ENCODE results near the gene SKIL. TPM values are rescaled to one million over a fixed set of nuclear protein-coding genes. Genes with fewer than 3 reads are reported as not detected.

SKIL gene
- total RNA-seq, 1 experiment from 2014 or later, result 34.7 TPM

DNA sequence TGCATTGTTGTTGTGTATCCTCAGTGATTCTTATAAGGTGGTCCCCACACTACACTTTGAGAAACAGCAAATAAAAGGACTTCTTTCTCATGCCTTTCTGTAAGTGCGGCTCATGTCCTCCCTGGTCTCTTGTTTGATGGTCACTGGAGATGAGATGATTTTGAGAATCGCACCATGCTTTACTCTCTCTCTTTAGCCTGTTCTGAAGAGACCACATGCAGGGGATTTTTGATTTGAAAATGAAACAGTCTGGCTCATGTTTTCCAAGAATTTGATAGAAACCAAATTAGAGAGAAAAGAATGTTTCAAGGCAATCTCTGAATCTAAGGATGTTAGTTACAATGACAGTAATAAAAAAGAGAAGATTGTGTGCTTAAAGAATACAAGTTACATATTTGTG lies 79.2 kb downstream of the SKIL start:
- DNase-seq (ENCODE audit: unreplicated experiment), result no peak
- H3K36me3 Mint-ChIP-seq (ENCODE audit: insufficient read depth, unreplicated experiment), result peaks cover 7% of the 10 kb centered on the region
- no peaks in the 10 kb centered on the region for H3K9me3 Mint-ChIP-seq (ENCODE audit: unreplicated experiment)
- TF ChIP-seq, protein P1, sequence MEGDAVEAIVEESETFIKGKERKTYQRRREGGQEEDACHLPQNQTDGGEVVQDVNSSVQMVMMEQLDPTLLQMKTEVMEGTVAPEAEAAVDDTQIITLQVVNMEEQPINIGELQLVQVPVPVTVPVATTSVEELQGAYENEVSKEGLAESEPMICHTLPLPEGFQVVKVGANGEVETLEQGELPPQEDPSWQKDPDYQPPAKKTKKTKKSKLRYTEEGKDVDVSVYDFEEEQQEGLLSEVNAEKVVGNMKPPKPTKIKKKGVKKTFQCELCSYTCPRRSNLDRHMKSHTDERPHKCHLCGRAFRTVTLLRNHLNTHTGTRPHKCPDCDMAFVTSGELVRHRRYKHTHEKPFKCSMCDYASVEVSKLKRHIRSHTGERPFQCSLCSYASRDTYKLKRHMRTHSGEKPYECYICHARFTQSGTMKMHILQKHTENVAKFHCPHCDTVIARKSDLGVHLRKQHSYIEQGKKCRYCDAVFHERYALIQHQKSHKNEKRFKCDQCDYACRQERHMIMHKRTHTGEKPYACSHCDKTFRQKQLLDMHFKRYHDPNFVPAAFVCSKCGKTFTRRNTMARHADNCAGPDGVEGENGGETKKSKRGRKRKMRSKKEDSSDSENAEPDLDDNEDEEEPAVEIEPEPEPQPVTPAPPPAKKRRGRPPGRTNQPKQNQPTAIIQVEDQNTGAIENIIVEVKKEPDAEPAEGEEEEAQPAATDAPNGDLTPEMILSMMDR (IDR thresholded peaks at IDR 0.05; ENCODE audit: unreplicated experiment), result no peak
- no peak overlapping the region for H3K27ac Mint-ChIP-seq (ENCODE audit: low read depth, unreplicated experiment)
- no peak overlapping the region for H3K4me3 Mint-ChIP-seq (ENCODE audit: unreplicated experiment)
- ChIA-PET CTCF (no interaction called here), POLR2A (no interaction called here)
- H3K4me1 Mint-ChIP-seq (ENCODE audit: insufficient read depth, unreplicated experiment), result peaks cover 11% of the 10 kb centered on the region
- BruUV-seq (replicated peaks), result no TSS peak
- no peaks in the 10 kb centered on the region for H3K27me3 Mint-ChIP-seq (ENCODE audit: insufficient read depth, unreplicated experiment)
- intact Hi-C loops (cut with micrococcal nuclease), result no loop called here

DNA sequence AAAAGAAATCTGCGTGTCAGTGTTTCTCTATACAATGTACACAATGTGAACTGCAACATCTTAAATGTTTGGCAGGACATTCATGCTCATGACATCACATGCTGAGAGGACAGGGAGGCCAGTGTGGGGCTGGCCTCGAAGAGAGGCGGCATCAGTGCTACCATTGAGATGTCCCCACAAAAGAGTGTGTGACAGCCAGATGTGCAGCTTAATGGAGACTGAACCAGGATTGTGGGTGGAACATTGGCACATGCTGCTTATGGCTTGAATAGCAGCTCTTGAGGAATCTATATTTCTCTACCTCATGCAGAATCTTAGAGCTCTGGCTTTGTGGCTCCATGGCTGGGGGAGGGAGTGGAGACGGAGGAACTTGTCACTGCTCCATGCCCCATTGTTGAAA lies 79.7 kb downstream of the SKIL start:
- ChIA-PET POLR2A (interaction anchor here (0.8 kb wide), 1 partner anchor 42 kb away, joined by 3 read pairs; no protein-coding TSS in a partner anchor), CTCF (interaction anchor here (0.7 kb wide), 1 partner anchor 59 kb away, joined by 5 read pairs; no protein-coding TSS in a partner anchor)
- TF ChIP-seq, protein P1 (IDR thresholded peaks at IDR 0.05; ENCODE audit: unreplicated experiment), result no peak
- no peak for DNase-seq (ENCODE audit: unreplicated experiment)
- intact Hi-C loops (cut with micrococcal nuclease), result no loop called here
- no peak overlapping the region for H3K27ac Mint-ChIP-seq (ENCODE audit: low read depth, unreplicated experiment)
- no peaks in the 10 kb centered on the region for H3K27me3 Mint-ChIP-seq (ENCODE audit: insufficient read depth, unreplicated experiment)
- no peaks in the 10 kb centered on the region for H3K9me3 Mint-ChIP-seq (ENCODE audit: unreplicated experiment)
- no TSS peak for BruUV-seq (replicated peaks)
- H3K4me3 Mint-ChIP-seq (ENCODE audit: unreplicated experiment), result no peak overlapping the region
- H3K4me1 Mint-ChIP-seq (ENCODE audit: insufficient read depth, unreplicated experiment), result peaks cover 11% of the 10 kb centered on the region
- H3K36me3 Mint-ChIP-seq (ENCODE audit: insufficient read depth, unreplicated experiment), result peaks cover 3% of the 10 kb centered on the region

DNA sequence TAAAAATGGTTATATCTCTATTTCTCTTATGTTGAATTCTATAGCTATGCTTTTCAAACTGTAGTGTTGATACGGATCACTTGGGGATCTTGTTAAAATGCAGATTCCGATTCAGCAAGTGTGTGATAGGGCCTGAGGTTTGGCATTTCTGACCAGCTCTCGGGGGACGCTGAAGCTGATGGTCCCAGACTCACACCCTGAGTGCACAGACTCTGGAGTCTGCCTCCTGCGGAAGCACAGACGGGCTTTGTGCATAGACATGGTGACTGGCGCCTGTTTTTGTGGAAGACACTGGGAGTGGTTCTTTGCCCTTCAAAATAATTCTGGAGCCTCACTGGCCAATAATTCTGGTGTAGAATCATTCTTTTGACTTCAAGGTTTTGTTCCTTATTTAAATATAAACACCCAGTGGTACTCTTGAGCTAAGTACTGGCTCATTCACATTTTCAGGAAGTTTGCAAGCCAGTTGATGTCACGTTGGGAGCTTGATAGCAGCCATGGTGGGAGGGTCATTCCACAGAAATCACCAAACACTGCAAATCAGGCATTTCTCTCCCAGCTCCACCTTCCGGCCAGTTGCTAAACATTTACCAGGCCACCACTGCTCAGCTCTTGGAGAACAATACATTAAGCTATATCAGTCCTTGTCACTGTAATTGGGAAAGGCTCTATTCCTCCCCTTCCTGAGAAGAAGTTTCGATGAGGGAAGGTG lies 80.3 kb downstream of the SKIL start:
- POLR2A ChIA-PET, result interaction anchor here (0.8 kb wide), 1 partner anchor 43 kb away, joined by 3 read pairs; no protein-coding TSS in a partner anchor
- Mint-ChIP-seq H3K36me3 (ENCODE audit: insufficient read depth, unreplicated experiment) (no peaks in the 10 kb centered on the region), H3K27ac (ENCODE audit: low read depth, unreplicated experiment) (no peak overlapping the region), H3K4me1 (ENCODE audit: insufficient read depth, unreplicated experiment) (peaks cover 11% of the 10 kb centered on the region), H3K27me3 (ENCODE audit: insufficient read depth, unreplicated experiment) (no peaks in the 10 kb centered on the region), H3K9me3 (ENCODE audit: unreplicated experiment) (no peaks in the 10 kb centered on the region), H3K4me3 (ENCODE audit: unreplicated experiment) (no peak overlapping the region)
- no peak for DNase-seq (ENCODE audit: unreplicated experiment)
- intact Hi-C loops (cut with micrococcal nuclease), result no loop called here
- no TSS peak for BruUV-seq (replicated peaks)
- CTCF ChIA-PET, result interaction anchor here (0.7 to 2.0 kb wide), 3 partner anchors 20 to 58 kb away, joined by 5 to 11 read pairs (median 5); no protein-coding TSS in a partner anchor
- TF ChIP-seq, protein P1 (IDR thresholded peaks at IDR 0.05; ENCODE audit: unreplicated experiment), result no peak

DNA sequence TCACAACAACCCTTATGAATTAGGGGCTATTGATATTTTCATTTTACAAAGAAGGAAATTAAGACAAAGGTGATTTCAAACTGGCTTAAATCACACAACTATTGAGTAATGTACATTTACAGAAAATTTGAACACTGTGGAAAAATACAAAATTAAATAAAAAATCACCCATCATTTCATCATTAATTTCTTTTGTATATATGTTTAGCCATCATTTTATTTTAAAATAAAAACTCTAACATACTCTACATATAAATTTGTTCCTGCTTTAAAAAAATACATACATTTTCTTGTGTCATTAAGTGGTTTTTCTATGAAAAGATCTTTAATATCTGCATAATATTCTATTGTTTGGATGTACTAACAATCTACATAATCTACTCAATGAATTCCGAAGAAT lies 81.3 kb downstream of the SKIL start:
- no peak for DNase-seq (ENCODE audit: unreplicated experiment)
- no TSS peak for BruUV-seq (replicated peaks)
- TF ChIP-seq, protein P1 (IDR thresholded peaks at IDR 0.05; ENCODE audit: unreplicated experiment), result no peak
- Mint-ChIP-seq H3K27ac (ENCODE audit: low read depth, unreplicated experiment) (no peak overlapping the region), H3K4me3 (ENCODE audit: unreplicated experiment) (no peak overlapping the region), H3K4me1 (ENCODE audit: insufficient read depth, unreplicated experiment) (peaks cover 11% of the 10 kb centered on the region), H3K27me3 (ENCODE audit: insufficient read depth, unreplicated experiment) (no peaks in the 10 kb centered on the region), H3K36me3 (ENCODE audit: insufficient read depth, unreplicated experiment) (no peaks in the 10 kb centered on the region), H3K9me3 (ENCODE audit: unreplicated experiment) (no peaks in the 10 kb centered on the region)
- POLR2A ChIA-PET, result no interaction called here
- intact Hi-C loops (cut with micrococcal nuclease), result no loop called here
- CTCF ChIA-PET, result interaction anchor here (0.6 to 2.0 kb wide), 3 partner anchors 19 to 402 kb away, joined by 3 to 11 read pairs (median 5); no protein-coding TSS in a partner anchor
